Panc1 (cell line): ENCODE data around the gene HCN2. TPM values are rescaled to one million over a fixed set of nuclear protein-coding genes. Genes with fewer than 3 reads are reported as not detected.

Experiments
- ATAC-seq: fragments of 200-7000 bp; cut with Tn5 transposase; 2 replicates; pipeline ENCODE4 v1.9.1; 2020; ENCODE audit warnings: mild to moderate bottlenecking, moderate library complexity
- BruUV-seq: library from RNA; stranded (reverse); fragments of 400-500 nt; replicated peaks from 2 replicates; lab custom pipeline; 2021; lab: Mats Ljungman, UMichigan
- CTCF ChIA-PET: fragments of 300-600 bp; sonication (Branson Sonifier 250); formaldehyde crosslinking; loops from one replicate; lab custom pipeline; 2022; ENCODE audit warnings: antibody characterized with exemption; lab: Charles Lee
- POLR2A ChIA-PET: fragments of 300-600 bp; sonication (Branson Sonifier 250); formaldehyde crosslinking; loops from one replicate; lab custom pipeline; 2022; ENCODE audit warnings: antibody characterized with exemption; lab: Charles Lee
- DNase-seq: peaks from one replicate; pipeline ENCODE4 v3.0.0-alpha.2; 2010; ENCODE audit warnings: low read depth, low spot score
- H3K27ac ChIP-seq: 2 replicates; pipeline ENCODE4 v1.5.1; 2011; ENCODE audit warnings: mild to moderate bottlenecking, low read length, inconsistent platforms
- H3K27me3 ChIP-seq: fragments of 200-500 bp; sonication (Bioruptor generic); 2 replicates; pipeline ENCODE4 v1.6.0; 2014; ENCODE audit warnings: low read length, inconsistent platforms; ENCODE audit not compliant: control insufficient read depth, insufficient read depth
- H3K36me3 ChIP-seq: fragments of 200-500 bp; sonication (Bioruptor generic); 2 replicates; pipeline ENCODE4 v1.5.1; 2014; ENCODE audit warnings: inconsistent platforms, mild to moderate bottlenecking, low read length, moderate library complexity; ENCODE audit not compliant: control insufficient read depth, insufficient read depth
- H3K4me1 ChIP-seq: 2 replicates; pipeline ENCODE4 v1.5.1; 2011; ENCODE audit warnings: inconsistent platforms, mild to moderate bottlenecking, low read length, moderate library complexity; ENCODE audit not compliant: control insufficient read depth, insufficient read depth
- H3K4me3 ChIP-seq, 2 experiments: 2 replicates each; pipeline ENCODE4 v1.5.1; 2011 to 2012; ENCODE audit warnings: low read depth in 2 of 2, low read length in 2 of 2, mild to moderate bottlenecking in 2 of 2, inconsistent platforms in 1 of 2, moderate library complexity in 1 of 2
- H3K9me3 ChIP-seq: fragments of 200-500 bp; sonication (Bioruptor generic); 2 replicates; pipeline ENCODE4 v1.5.1; 2014; ENCODE audit warnings: low read depth, mild to moderate bottlenecking, inconsistent platforms, low read length, moderate library complexity; ENCODE audit not compliant: control insufficient read depth, insufficient read depth
- POLR2AphosphoS5 ChIP-seq: IDR thresholded peaks from 2 replicates; pipeline ENCODE4 v1.6.1; 2012; ENCODE audit warnings: mild to moderate bottlenecking, low read depth, low read length, moderate library complexity
- REST ChIP-seq, 2 experiments: IDR thresholded peaks; 2 replicates each; pipeline ENCODE4 v1.6.1; 2011 to 2012; ENCODE audit warnings: low read depth in 2 of 2, control low read depth in 1 of 2, low read length in 1 of 2, mild to moderate bottlenecking in 1 of 2, moderate library complexity in 1 of 2; ENCODE audit not compliant: insufficient read depth in 1 of 2
- SIN3A ChIP-seq: IDR thresholded peaks from 2 replicates; pipeline ENCODE4 v1.6.1; 2012; ENCODE audit warnings: low read depth, mild to moderate bottlenecking, low read length, moderate library complexity, borderline replicate concordance; ENCODE audit not compliant: insufficient read depth
- TCF7L2 ChIP-seq: IDR thresholded peaks from 2 replicates; pipeline ENCODE4 v1.6.1; 2011; ENCODE audit warnings: mild to moderate bottlenecking, low read depth, low read length, inconsistent platforms
- in situ Hi-C: cut with HindIII; loops from 2 replicates; pipeline ENCODE4 v1.10.0; 2016; ENCODE audit warnings: low sequenced_read_pairs, low pct_unique_long_range_greater_than_20kb
- intact Hi-C: fragments of 100-400 bp; cut with micrococcal nuclease; formaldehyde crosslinking; loops from one replicate; pipeline ENCODE4 v1.10.0; 2022; ENCODE audit not compliant: unreplicated experiment
- total RNA-seq: library from RNA; stranded (reverse); gene quantifications from one replicate; pipeline ENCODE4 v1.2.1, GENCODE V29; 2021; ENCODE audit not compliant: unreplicated experiment
- TF ChIP-seq, protein P1 (sequence below): fragments of 450-650 bp; IDR thresholded peaks from 2 replicates; pipeline ENCODE4 v1.5.1; 2017; ENCODE audit warnings: mild to moderate bottlenecking

Gene HCN2
- total RNA-seq, 1 experiment from 2014 or later, result 15.1 TPM

DNA sequence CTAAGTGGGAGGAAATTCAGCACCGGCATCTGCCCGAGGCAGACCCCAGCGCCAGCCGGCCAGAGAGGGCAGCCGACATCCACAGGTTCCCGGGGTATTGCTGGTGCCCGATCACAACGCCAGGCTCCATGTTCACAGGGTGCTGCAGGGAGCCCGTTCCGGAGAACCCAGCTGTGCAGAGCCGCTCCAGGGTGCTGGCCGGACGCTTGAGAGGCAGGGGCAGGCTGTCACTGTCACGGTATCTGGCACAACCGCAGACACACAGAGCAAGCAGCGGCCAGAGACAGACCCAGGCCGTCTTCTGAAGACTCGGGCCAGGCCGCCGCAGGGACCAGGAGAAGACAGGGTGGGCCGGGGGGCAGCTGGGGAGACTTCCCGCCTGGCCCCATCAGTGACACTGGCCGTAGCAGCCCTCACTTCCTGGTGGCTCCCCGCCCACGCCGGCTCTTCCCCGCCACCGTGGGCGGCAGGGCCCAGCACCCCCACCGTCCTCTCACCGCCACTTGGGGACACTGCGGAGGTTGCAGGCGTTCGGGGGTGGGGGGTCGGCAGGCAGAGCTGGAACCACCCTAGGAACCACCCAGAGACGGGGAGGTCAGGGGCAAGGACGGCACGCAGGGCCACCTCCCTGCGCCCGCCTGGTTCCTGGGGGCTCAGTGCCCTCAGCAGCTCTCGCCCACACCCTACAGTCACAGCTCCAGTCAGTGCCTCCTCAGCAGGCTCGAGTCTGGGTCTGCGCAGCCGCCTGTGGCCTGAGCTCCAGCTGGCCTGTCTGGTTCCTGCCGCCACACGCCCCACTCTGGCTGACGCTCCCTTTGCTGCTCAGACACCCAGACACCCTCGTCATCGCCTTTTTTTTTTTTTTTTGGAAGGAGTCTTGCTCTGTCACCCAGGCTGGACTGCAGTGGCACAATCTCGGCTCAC is 69.5 kb downstream of the HCN2 start:
- in situ Hi-C loops (no loop called here), intact Hi-C loops (no loop called here)
- ChIA-PET CTCF (no interaction called here), POLR2A (no interaction called here)
- no peak for TF ChIP-seq TCF7L2
- TF ChIP-seq, protein P1, sequence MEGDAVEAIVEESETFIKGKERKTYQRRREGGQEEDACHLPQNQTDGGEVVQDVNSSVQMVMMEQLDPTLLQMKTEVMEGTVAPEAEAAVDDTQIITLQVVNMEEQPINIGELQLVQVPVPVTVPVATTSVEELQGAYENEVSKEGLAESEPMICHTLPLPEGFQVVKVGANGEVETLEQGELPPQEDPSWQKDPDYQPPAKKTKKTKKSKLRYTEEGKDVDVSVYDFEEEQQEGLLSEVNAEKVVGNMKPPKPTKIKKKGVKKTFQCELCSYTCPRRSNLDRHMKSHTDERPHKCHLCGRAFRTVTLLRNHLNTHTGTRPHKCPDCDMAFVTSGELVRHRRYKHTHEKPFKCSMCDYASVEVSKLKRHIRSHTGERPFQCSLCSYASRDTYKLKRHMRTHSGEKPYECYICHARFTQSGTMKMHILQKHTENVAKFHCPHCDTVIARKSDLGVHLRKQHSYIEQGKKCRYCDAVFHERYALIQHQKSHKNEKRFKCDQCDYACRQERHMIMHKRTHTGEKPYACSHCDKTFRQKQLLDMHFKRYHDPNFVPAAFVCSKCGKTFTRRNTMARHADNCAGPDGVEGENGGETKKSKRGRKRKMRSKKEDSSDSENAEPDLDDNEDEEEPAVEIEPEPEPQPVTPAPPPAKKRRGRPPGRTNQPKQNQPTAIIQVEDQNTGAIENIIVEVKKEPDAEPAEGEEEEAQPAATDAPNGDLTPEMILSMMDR, result no peak
- TF ChIP-seq POLR2AphosphoS5, result no peak
- no peak for TF ChIP-seq REST (IDR thresholded peaks at IDR 0.05; ENCODE audit: insufficient read depth in 1 of 2, low read depth in 2 of 2, low read length in 1 of 2)
- no peak for TF ChIP-seq SIN3A
- ATAC-seq (no peak), DNase-seq (no peak)
- no peak overlapping the region for H3K27ac ChIP-seq
- no TSS peak for BruUV-seq
- H3K36me3 ChIP-seq, result no peaks in the 10 kb centered on the region; the same call in 1 of the 2 replicates
- H3K4me3 ChIP-seq, result no peak overlapping the region
- no peaks in the 10 kb centered on the region; the same call in 1 of the 2 replicates for H3K4me1 ChIP-seq
- H3K9me3 ChIP-seq, result no peaks in the 10 kb centered on the region
- H3K27me3 ChIP-seq, result no peaks in the 10 kb centered on the region

GRCh38 chr19:660793-661426 is 71.2 kb downstream of the HCN2 start:
- Histone ChIP-seq H3K36me3 (no peaks in the 10 kb centered on the region; the same call in 1 of the 2 replicates), H3K4me1 (no peaks in the 10 kb centered on the region; the same call in 1 of the 2 replicates), H3K27ac (peak overlapping the region; percentile 71; the same call in 1 of the 2 replicates), H3K27me3 (no peaks in the 10 kb centered on the region), H3K9me3 (no peaks in the 10 kb centered on the region), H3K4me3 (peak overlapping the region; percentile 58 to 78)
- ATAC-seq, result no peak
- no TSS peak for BruUV-seq
- POLR2A ChIA-PET, result no interaction called here
- CTCF ChIA-PET, result no interaction called here
- in situ Hi-C loops, result no loop called here
- DNase-seq, result no peak
- TF ChIP-seq, protein P1, result no peak
- TF ChIP-seq SIN3A, result no peak
- no peak for TF ChIP-seq REST (IDR thresholded peaks at IDR 0.05; ENCODE audit: insufficient read depth in 1 of 2, low read depth in 2 of 2, low read length in 1 of 2)
- TF ChIP-seq POLR2AphosphoS5, result no peak
- TF ChIP-seq TCF7L2, result no peak
- intact Hi-C loops, result no loop called here
